HepG2 (cell line): Measurements from ENCODE around the gene HSD3B7. TPM values are rescaled to one million over a fixed set of nuclear protein-coding genes. Genes with fewer than 3 reads are reported as not detected.

Experiments
- AGO2 ChIP-seq: fragments of 200-400 bp; formaldehyde crosslinking; optimal IDR thresholded peaks from 2 replicates; pipeline ENCODE3; 2017; ENCODE audit warnings: mild to moderate bottlenecking, low read depth, low read length, moderate library complexity
- E2F1 ChIP-seq: sonication (generic); formaldehyde crosslinking; IDR thresholded peaks from 2 replicates; pipeline ENCODE4 v1.5.0; 2020; ENCODE audit warnings: missing genetic modification reagents
- GTF3A ChIP-seq: sonication (generic); formaldehyde crosslinking; conservative IDR thresholded peaks from 2 replicates; pipeline ENCODE4 v1.4.0; 2020; ENCODE audit warnings: mild to moderate bottlenecking, missing genetic modification reagents
- HNRNPK ChIP-seq: fragments of 200-400 bp; formaldehyde crosslinking; IDR thresholded peaks from 2 replicates; pipeline ENCODE4 v1.6.1; 2018; ENCODE audit warnings: low read length, low read depth, moderate library complexity, mild to moderate bottlenecking; ENCODE audit not compliant: poor library complexity, severe bottlenecking
- HNRNPLL ChIP-seq: fragments of 200-400 bp; formaldehyde crosslinking; IDR thresholded peaks from 2 replicates; pipeline ENCODE4 v1.6.1; 2017; ENCODE audit warnings: mild to moderate bottlenecking, low read depth, low read length; ENCODE audit not compliant: poor library complexity, severe bottlenecking
- ISX ChIP-seq: sonication (generic); formaldehyde crosslinking; conservative IDR thresholded peaks from 2 replicates; pipeline ENCODE4 v1.5.0; 2020; ENCODE audit warnings: missing genetic modification reagents
- KLF6 ChIP-seq: IDR thresholded peaks from 2 replicates; pipeline ENCODE4 v1.8.0; 2016; ENCODE audit warnings: missing biosample characterization, missing genetic modification reagents
- MXD4 ChIP-seq: IDR thresholded peaks from 2 replicates; pipeline ENCODE4 v1.6.1; 2016; ENCODE audit warnings: mild to moderate bottlenecking, missing biosample characterization, missing genetic modification reagents
- MYNN ChIP-seq: sonication (generic); formaldehyde crosslinking; IDR thresholded peaks from 2 replicates; pipeline ENCODE4 v1.4.0; 2020; ENCODE audit warnings: mild to moderate bottlenecking, low read depth, missing genetic modification reagents
- NR2F6 ChIP-seq, 2 experiments: IDR thresholded peaks; 2 replicates each; pipeline ENCODE4 v1.6.1; 2016; ENCODE audit warnings: antibody characterized with exemption in 1 of 2, mild to moderate bottlenecking in 1 of 2
- RBM39 ChIP-seq: fragments of 200-400 bp; formaldehyde crosslinking; IDR thresholded peaks from one replicate; pipeline ENCODE4 v1.6.1; 2018; ENCODE audit warnings: antibody characterized with exemption, mild to moderate bottlenecking, low read depth, low read length; ENCODE audit not compliant: poor library complexity, severe bottlenecking
- SPEN ChIP-seq: sonication (generic); formaldehyde crosslinking; IDR thresholded peaks from 2 replicates; pipeline ENCODE4 v1.5.1; 2020; ENCODE audit warnings: low read depth, mild to moderate bottlenecking, missing genetic modification reagents
- TAF1 ChIP-seq: sonication (generic); formaldehyde crosslinking; IDR thresholded peaks from 2 replicates; pipeline ENCODE4 v1.4.0; 2020; ENCODE audit warnings: missing genetic modification reagents
- ZBTB26 ChIP-seq: IDR thresholded peaks from 2 replicates; pipeline ENCODE4 v1.6.1; 2016; ENCODE audit warnings: missing compliant biosample characterization, missing genetic modification reagents, borderline replicate concordance
- ZFP82 ChIP-seq: sonication (generic); formaldehyde crosslinking; IDR thresholded peaks from 2 replicates; pipeline ENCODE4 v1.5.1; 2020; ENCODE audit warnings: mild to moderate bottlenecking, missing genetic modification reagents, borderline replicate concordance
- ZFP91 ChIP-seq: sonication (generic); formaldehyde crosslinking; IDR thresholded peaks from 2 replicates; pipeline ENCODE4 v1.9.0; 2022; ENCODE audit warnings: missing genetic modification reagents, mild to moderate bottlenecking, borderline replicate concordance
- ZNF33A ChIP-seq: sonication (generic); formaldehyde crosslinking; IDR thresholded peaks from 2 replicates; pipeline ENCODE4 v1.5.1; 2020; ENCODE audit warnings: missing genetic modification reagents, mild to moderate bottlenecking, moderate library complexity, borderline replicate concordance
- ZNF446 ChIP-seq: sonication (generic); formaldehyde crosslinking; IDR thresholded peaks from 2 replicates; pipeline ENCODE4 v1.5.0; 2020; ENCODE audit warnings: mild to moderate bottlenecking, missing genetic modification reagents
- ZNF614 ChIP-seq: IDR thresholded peaks from 2 replicates; pipeline ENCODE4 v1.6.1; 2018; ENCODE audit warnings: missing biosample characterization, missing genetic modification reagents, inconsistent platforms, borderline replicate concordance
- ZNF724P ChIP-seq: sonication (generic); formaldehyde crosslinking; IDR thresholded peaks from 2 replicates; pipeline ENCODE4 v1.8.0; 2022; ENCODE audit warnings: missing genetic modification reagents, borderline replicate concordance
- ZNF737 ChIP-seq: sonication (generic); formaldehyde crosslinking; IDR thresholded peaks from 2 replicates; pipeline ENCODE4 v1.5.0; 2020; ENCODE audit warnings: missing genetic modification reagents, mild to moderate bottlenecking, borderline replicate concordance
- ZNF747 ChIP-seq: sonication (generic); formaldehyde crosslinking; IDR thresholded peaks from 2 replicates; pipeline ENCODE4 v1.8.1; 2023; ENCODE audit warnings: missing genetic modification reagents, mild to moderate bottlenecking, borderline replicate concordance
- ZNF891 ChIP-seq: sonication (generic); formaldehyde crosslinking; IDR thresholded peaks from 2 replicates; pipeline ENCODE4 v1.5.0; 2020; ENCODE audit warnings: mild to moderate bottlenecking, missing genetic modification reagents
- ZSCAN9 ChIP-seq: IDR thresholded peaks from 2 replicates; pipeline ENCODE4 v1.6.1; 2016; ENCODE audit warnings: borderline replicate concordance
- polyA plus RNA-seq, 8 experiments: library from polyadenylated mRNA; depleted of rRNA in 3 of 8; stranded (reverse) in 7 of 8; unstranded in 1 of 8; fragments of >200 nt; fragmentation: Illumina TruSeq in 4 of 8; extraction: Trizol in 4 of 8; gene quantifications; 2 replicates each; pipeline versions ENCODE4 v1.2.1 to v1.2.3, GENCODE V29; 2011 to 2016; ENCODE audit warnings: low read depth in 4 of 8, missing spikeins in 1 of 8, mixed read lengths in 1 of 8; ENCODE audit not compliant: insufficient read depth in 1 of 8
- total RNA-seq, 5 experiments: library from RNA; depleted of rRNA; stranded (reverse); fragments of >200 nt; fragmentation: Illumina TruSeq; extraction: Trizol; gene quantifications; 2 replicates each; pipeline ENCODE4 v1.2.3, GENCODE V29; 2016; ENCODE audit warnings: low read depth in 1 of 5
- TF ChIP-seq, protein P1 (sequence below): IDR thresholded peaks from 2 replicates; pipeline ENCODE4 v1.6.1; 2012; ENCODE audit warnings: inconsistent platforms

HSD3B7 gene
- total and polyA plus RNA-seq, 2 of the 13 experiments (the other 11 are each of a cell fraction or from before 2014, with no cell fraction given), result 32.9 to 69.7 TPM

GRCh38 chr16:30949650-30950515, 35.1 kb upstream of the HSD3B7 start (continued):
- TF ChIP-seq ZNF724P (CRISPR knock-in tag) (peak; percentile 72; the same call in 1 of the 2 replicates), E2F1 (CRISPR knock-in tag) (no peak), KLF6 (peak; percentile 90; the same call in 1 of the 2 replicates), MXD4 (peak; percentile 86), ISX (CRISPR knock-in tag) (no peak), RBM39 (no peak), HNRNPLL (peak; percentile 25), AGO2 (no peak), ZNF33A (CRISPR knock-in tag) (no peak), ZBTB26 (CRISPR knock-in tag) (peak; percentile 89), ZNF737 (peak; percentile 26; the same call in 1 of the 2 replicates), ZFP91 (peak; percentile 72), MYNN (CRISPR knock-in tag) (no peak; the same call in 1 of the 2 replicates), ZNF747 (peak; percentile 97; the same call in 1 of the 2 replicates), ZNF614 (CRISPR knock-in tag) (peak; percentile 95), HNRNPK (no peak), GTF3A (CRISPR knock-in tag) (peak; percentile 84; the same call in 1 of the 2 replicates), TAF1 (CRISPR knock-in tag) (peak; percentile 95), NR2F6 (IDR thresholded peaks at IDR 0.05) (peak; percentile 77), NR2F6 (CRISPR knock-in tag; IDR thresholded peaks at IDR 0.05) (peak; percentile 95), SPEN (CRISPR knock-in tag) (peak; percentile 96), ZNF446 (CRISPR knock-in tag) (no peak), ZFP82 (CRISPR knock-in tag) (peak; percentile 16; the same call in 1 of the 2 replicates), ZNF891 (CRISPR knock-in tag) (no peak), ZSCAN9 (peak; percentile 92)
- TF ChIP-seq, protein P1, sequence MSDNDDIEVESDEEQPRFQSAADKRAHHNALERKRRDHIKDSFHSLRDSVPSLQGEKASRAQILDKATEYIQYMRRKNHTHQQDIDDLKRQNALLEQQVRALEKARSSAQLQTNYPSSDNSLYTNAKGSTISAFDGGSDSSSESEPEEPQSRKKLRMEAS, result peak; percentile 56; the same call in 1 of the 2 replicates
